Activated CD4-positive, alpha-beta memory T cell treated with anti-CD3 and anti-CD28 coated beads for 36 hours (primary cell): ENCODE data around the gene SP9. TPM values are rescaled to one million over a fixed set of nuclear protein-coding genes. Genes with fewer than 3 reads are reported as not detected.

Experiments
- CTCF ChIA-PET: fragments of 350-600 bp; sonication (Branson Sonifier 250); formaldehyde crosslinking; loops from one replicate; lab custom pipeline; 2021; ENCODE audit warnings: antibody characterized with exemption, inconsistent platforms; lab: Charles Lee
- POLR2A ChIA-PET: fragments of 350-600 bp; sonication (Branson Sonifier 250); formaldehyde crosslinking; loops from one replicate; lab custom pipeline; 2021; ENCODE audit warnings: antibody characterized with exemption; lab: Charles Lee
- DNase-seq: peaks from one replicate; pipeline ENCODE4 v3.0.0-alpha.2; 2020
- H3K27ac Mint-ChIP-seq: one replicate; pipeline ENCODE4 v1.8.0; 2021; ENCODE audit warnings: mixed read lengths
- H3K27me3 Mint-ChIP-seq: one replicate; pipeline ENCODE4 v1.8.0; 2021; ENCODE audit warnings: mixed read lengths
- H3K36me3 Mint-ChIP-seq: one replicate; pipeline ENCODE4 v1.8.0; 2021; ENCODE audit warnings: mixed read lengths
- H3K4me1 Mint-ChIP-seq: one replicate; pipeline ENCODE4 v1.8.0; 2021; ENCODE audit warnings: low read depth, mixed read lengths
- H3K4me3 Mint-ChIP-seq: one replicate; pipeline ENCODE4 v1.8.0; 2021; ENCODE audit warnings: mild to moderate bottlenecking, mixed read lengths
- H3K9me3 Mint-ChIP-seq: one replicate; pipeline ENCODE4 v1.8.0; 2021; ENCODE audit warnings: mixed read lengths
- intact Hi-C: fragments of 100-400 bp; cut with micrococcal nuclease; formaldehyde crosslinking; loops from one replicate; pipeline ENCODE4 v1.15.1; 2023
- total RNA-seq, 2 experiments: library from RNA; stranded (reverse); gene quantifications; one replicate each; pipeline ENCODE4 v1.2.3, GENCODE V29; 2021

SP9 gene
- total RNA-seq, 2 experiments from 2014 or later, result not detected

DNA sequence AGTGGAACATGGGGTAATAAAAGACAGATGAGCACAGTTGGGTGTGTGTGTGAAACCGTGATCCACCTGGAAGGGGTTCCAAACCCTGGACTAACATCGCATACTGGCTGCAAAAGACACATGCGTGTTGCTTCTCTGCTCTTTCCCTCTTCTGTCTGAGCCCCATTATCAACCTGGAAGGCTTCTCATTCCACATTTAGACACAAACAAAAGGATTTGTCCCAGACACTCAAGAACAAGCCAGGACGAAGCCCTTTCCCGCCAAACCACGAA, 7.0 kb upstream of the SP9 start:
- no peaks in the 10 kb centered on the region for H3K36me3 Mint-ChIP-seq
- no peak overlapping the region for H3K27ac Mint-ChIP-seq
- POLR2A ChIA-PET, result no interaction called here
- peaks cover 32% of the 10 kb centered on the region for H3K4me1 Mint-ChIP-seq
- H3K27me3 Mint-ChIP-seq, result peaks cover 80% of the 10 kb centered on the region
- CTCF ChIA-PET, result interaction anchor here (1.7 kb wide), 1 partner anchor 13 kb away, joined by 11 read pairs; no protein-coding TSS in a partner anchor
- DNase-seq, result no peak
- intact Hi-C loops, result no loop called here
- H3K4me3 Mint-ChIP-seq, result no peak overlapping the region
- no peaks in the 10 kb centered on the region for H3K9me3 Mint-ChIP-seq

DNA sequence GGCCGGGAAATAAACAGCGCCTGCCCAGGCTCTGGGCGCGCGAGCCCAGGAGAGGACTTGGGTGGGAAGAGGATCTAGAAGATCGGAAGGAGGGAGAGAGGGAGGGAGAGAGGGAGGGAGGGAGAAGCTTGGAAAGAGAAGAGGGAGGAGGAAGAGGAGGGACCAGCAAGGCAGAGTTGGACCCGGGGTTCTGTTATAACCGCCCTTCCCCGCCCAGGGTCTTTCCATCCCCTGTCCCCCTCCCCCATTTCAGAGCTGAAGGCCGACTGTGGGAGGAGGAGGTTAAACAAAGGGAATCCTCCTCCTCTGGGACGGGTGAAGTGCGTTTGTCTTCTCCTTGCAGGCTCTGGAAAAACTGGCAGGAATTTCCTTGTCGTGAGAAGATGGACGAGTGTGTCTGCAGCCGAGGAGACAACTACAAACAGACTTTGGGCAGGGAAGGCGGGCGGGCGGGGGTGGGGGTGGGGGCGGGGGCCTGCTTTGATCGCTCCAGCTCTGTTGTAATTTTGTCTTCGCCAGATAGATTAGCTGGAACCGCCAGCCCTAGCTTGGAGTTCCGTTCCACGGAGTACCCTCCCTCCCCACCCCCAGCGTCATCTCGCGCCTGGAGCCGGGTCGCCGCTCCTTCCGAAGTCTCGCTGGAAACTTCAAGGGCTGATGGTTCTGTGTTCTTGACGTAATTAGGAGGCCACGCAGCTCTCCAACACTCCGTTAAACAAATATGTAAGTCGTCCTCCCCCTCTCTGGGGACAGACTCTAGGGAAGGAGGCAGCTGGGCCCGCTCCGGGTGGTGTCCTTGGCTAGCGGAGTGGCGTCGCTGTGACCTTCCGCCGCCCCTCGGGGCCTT, 6.4 kb upstream of the SP9 start:
- intact Hi-C loops, result no loop called here

DNA sequence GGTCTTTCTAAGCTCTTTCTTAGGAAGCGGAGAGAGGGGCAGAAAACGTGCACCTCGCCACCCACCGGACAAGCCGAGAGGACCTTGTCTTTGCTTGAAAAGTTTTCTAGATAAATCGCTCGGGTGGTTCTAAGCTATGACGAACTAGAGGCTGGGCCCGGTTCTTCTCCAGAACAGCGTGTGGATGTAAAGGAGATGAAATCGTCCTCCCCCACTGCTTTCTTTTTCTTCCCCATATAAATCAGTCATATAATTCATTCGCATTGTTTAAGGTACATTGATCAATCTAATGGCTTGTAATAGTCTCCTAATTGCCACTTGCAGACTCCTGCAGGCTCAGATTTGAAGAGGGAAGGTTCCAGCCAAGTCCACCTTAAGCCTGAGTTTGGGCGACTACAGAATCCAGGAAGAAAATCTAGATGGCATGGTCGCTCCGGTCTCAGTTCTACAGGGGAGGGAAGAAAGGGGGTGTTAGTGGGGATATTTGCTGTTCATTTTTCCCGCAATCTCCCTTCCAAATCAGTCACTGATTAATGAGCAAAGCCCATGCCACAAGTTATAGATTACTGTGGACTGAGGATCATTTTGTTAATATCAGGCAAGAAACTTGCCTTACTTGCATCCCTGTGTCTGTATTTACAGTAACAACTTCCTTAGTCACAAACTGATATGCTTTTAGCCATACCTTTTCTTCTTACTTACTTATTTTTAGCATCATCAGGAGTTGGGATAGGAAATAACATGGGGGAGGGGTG, 5.6 kb upstream of the SP9 start:
- POLR2A ChIA-PET, result no interaction called here
- peak overlapping the region; percentile 8 for H3K4me3 Mint-ChIP-seq

More for the DNA sequence above, 6.4 kb upstream of the SP9 start:
- no peaks in the 10 kb centered on the region for H3K36me3 Mint-ChIP-seq
- H3K9me3 Mint-ChIP-seq, result no peaks in the 10 kb centered on the region
- DNase-seq, result no peak
- H3K27me3 Mint-ChIP-seq, result peaks cover 85% of the 10 kb centered on the region
- H3K4me1 Mint-ChIP-seq, result peaks cover 38% of the 10 kb centered on the region
- CTCF ChIA-PET, result interaction anchor here (1.1 to 1.7 kb wide), 2 partner anchors 13 to 16 kb away, joined by 4 to 11 read pairs; no protein-coding TSS in a partner anchor
- no peak overlapping the region for H3K27ac Mint-ChIP-seq
- POLR2A ChIA-PET, result no interaction called here
- H3K4me3 Mint-ChIP-seq, result peak overlapping the region; percentile 8

DNA sequence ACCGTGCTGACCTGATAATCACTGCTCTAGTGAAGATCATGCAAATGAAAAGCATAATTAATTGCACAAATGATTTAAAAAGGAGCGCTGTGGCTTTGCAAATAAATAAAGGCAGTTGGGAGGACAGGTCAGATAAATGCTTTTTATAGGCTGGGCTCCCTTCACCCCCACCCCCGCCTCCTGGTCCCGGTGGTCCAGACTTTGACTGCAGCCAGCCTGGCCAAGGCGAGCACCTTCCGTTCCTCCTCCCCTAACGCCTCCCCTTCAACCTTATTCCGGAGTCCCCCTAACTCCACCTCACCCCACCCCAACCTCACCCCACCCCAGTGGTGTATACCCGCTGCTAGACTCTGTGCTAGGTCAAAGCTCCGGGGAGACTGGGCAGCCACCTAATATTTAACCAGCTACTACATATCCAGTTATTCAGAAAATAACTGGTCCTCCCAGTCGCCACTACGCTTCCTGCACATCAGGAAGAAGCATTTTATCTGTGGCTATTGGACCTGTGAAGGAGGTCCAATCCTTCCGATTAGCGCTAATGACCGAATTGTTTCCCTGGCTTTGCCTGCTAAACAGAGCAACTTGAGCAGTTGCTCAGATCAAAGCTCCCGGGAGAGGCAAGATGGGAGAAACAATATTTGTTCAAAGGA, 3.7 kb upstream of the SP9 start:
- no peak for DNase-seq
- Mint-ChIP-seq H3K36me3 (no peaks in the 10 kb centered on the region), H3K27ac (peak overlapping the region; percentile 23), H3K9me3 (no peaks in the 10 kb centered on the region), H3K4me1 (peaks cover 54% of the 10 kb centered on the region), H3K27me3 (peaks cover 91% of the 10 kb centered on the region), H3K4me3 (no peak overlapping the region)
- CTCF ChIA-PET, result interaction anchor here (0.6 to 2.5 kb wide), 3 partner anchors 10 to 13 kb away, joined by 3 to 18 read pairs (median 3); no protein-coding TSS in a partner anchor
- intact Hi-C loops, result loop anchor here (2.0 to 10.0 kb wide), 2 partner anchors 14 to 1804 kb away; no protein-coding TSS in a partner anchor
- POLR2A ChIA-PET, result no interaction called here

More for the DNA sequence above, 5.6 kb upstream of the SP9 start:
- H3K36me3 Mint-ChIP-seq, result no peaks in the 10 kb centered on the region
- CTCF ChIA-PET, result interaction anchor here (1.1 to 1.7 kb wide), 2 partner anchors 12 to 15 kb away, joined by 4 to 11 read pairs; no protein-coding TSS in a partner anchor
- no peak overlapping the region for H3K27ac Mint-ChIP-seq
- peaks cover 90% of the 10 kb centered on the region for H3K27me3 Mint-ChIP-seq
- no peak for DNase-seq
- intact Hi-C loops, result no loop called here
- H3K9me3 Mint-ChIP-seq, result no peaks in the 10 kb centered on the region
- peaks cover 46% of the 10 kb centered on the region for H3K4me1 Mint-ChIP-seq

DNA sequence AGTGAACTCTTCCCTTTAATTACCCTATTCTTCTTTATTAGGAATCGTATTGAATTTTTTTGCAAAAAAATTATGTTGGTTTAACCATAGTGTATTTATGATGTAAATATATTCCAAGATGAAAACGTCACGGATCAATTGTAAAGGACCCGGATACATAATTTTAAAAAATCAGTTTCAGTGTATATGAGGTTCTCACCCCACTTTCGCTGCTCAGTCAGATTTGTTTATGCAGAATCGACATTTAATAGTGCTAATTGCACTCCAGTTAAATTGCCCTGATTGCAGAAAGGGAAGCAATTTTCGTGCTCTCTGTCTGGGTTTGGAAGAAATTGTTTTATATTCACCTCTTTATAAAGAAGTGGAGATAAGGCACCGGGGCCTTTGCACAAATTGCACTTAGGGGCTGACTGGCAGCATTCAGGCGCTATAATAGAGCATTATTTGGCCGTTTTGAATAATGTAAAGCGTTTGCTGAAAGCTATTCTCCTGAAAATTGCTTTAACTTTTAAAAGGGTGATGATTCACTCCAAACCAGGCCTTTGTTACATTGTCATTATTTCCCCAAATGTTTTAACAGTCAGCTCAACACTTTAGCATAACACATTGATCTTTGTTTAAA, 3.0 kb upstream of the SP9 start:
- CTCF ChIA-PET, result interaction anchor here (0.6 to 2.5 kb wide), 2 partner anchors 9 to 13 kb away, joined by 3 to 18 read pairs; no protein-coding TSS in a partner anchor
- Mint-ChIP-seq H3K4me3 (no peak overlapping the region), H3K27me3 (peaks cover 87% of the 10 kb centered on the region), H3K27ac (peak overlapping the region; percentile 23), H3K9me3 (no peaks in the 10 kb centered on the region), H3K4me1 (peaks cover 53% of the 10 kb centered on the region), H3K36me3 (no peaks in the 10 kb centered on the region)
- intact Hi-C loops, result loop anchor here (1.0 to 10.0 kb wide), 3 partner anchors 9 to 1803 kb away; no protein-coding TSS in a partner anchor
- POLR2A ChIA-PET, result no interaction called here
- DNase-seq, result no peak

DNA sequence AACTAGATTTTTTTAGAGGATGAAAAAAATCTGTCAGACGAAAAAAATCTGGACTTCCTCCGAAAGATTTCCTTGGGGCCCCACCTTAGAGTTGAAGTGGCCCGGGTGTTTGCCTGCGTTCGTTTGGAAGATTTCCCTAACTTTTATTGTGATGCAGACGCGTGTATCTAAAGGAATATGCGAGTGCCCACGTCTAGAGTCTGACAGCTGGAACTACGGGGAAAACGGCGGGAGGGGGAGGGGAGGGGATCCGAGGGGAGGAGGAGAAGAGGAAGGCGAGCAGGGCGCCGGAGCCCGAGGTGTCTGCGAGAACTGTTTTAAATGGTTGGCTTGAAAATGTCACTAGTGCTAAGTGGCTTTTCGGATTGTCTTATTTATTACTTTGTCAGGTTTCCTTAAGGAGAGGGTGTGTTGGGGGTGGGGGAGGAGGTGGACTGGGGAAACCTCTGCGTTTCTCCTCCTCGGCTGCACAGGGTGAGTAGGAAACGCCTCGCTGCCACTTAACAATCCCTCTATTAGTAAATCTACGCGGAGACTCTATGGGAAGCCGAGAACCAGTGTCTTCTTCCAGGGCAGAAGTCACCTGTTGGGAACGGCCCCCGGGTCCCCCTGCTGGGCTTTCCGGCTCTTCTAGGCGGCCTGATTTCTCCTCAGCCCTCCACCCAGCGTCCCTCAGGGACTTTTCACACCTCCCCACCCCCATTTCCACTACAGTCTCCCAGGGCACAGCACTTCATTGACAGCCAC, 2.4 kb upstream of the SP9 start:
- CTCF ChIA-PET, result interaction anchor here (2.5 kb wide), 1 partner anchor 8 kb away, joined by 18 read pairs; no protein-coding TSS in a partner anchor
- no peak for DNase-seq
- Mint-ChIP-seq H3K27me3 (peaks cover 80% of the 10 kb centered on the region), H3K9me3 (no peaks in the 10 kb centered on the region), H3K4me1 (peaks cover 47% of the 10 kb centered on the region), H3K4me3 (peak overlapping the region; percentile 17), H3K36me3 (no peaks in the 10 kb centered on the region), H3K27ac (no peak overlapping the region)
- intact Hi-C loops, result loop anchor here (1.0 to 10.0 kb wide), 2 partner anchors 8 to 1802 kb away; no protein-coding TSS in a partner anchor
- POLR2A ChIA-PET, result no interaction called here

DNA sequence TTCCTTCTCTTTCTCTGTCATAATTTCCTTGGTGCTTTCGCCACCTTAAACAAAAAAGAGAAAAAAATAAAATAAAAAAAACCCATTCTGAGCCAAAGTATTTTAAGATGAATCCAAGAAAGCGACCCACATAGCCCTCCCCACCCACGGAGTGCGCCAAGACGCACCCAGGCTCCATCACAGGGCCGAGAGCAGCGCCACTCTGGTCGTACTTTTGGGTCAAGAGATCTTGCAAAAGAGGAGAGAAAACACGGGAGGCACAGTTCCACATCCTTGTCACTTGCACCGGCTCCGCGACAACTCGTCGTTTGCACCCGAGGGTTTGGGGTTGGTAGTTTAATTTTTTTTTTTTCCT, 1.8 kb upstream of the SP9 start:
- H3K4me3 Mint-ChIP-seq, result peak overlapping the region; percentile 36
- peaks cover 46% of the 10 kb centered on the region for H3K4me1 Mint-ChIP-seq
- POLR2A ChIA-PET, result no interaction called here
- no peaks in the 10 kb centered on the region for H3K36me3 Mint-ChIP-seq
- DNase-seq, result no peak
- CTCF ChIA-PET, result no interaction called here
- intact Hi-C loops, result loop anchor here (10.0 kb wide), 1 partner anchor 1802 kb away; no protein-coding TSS in a partner anchor
- no peaks in the 10 kb centered on the region for H3K9me3 Mint-ChIP-seq
- H3K27me3 Mint-ChIP-seq, result peaks cover 79% of the 10 kb centered on the region
- H3K27ac Mint-ChIP-seq, result no peak overlapping the region

DNA sequence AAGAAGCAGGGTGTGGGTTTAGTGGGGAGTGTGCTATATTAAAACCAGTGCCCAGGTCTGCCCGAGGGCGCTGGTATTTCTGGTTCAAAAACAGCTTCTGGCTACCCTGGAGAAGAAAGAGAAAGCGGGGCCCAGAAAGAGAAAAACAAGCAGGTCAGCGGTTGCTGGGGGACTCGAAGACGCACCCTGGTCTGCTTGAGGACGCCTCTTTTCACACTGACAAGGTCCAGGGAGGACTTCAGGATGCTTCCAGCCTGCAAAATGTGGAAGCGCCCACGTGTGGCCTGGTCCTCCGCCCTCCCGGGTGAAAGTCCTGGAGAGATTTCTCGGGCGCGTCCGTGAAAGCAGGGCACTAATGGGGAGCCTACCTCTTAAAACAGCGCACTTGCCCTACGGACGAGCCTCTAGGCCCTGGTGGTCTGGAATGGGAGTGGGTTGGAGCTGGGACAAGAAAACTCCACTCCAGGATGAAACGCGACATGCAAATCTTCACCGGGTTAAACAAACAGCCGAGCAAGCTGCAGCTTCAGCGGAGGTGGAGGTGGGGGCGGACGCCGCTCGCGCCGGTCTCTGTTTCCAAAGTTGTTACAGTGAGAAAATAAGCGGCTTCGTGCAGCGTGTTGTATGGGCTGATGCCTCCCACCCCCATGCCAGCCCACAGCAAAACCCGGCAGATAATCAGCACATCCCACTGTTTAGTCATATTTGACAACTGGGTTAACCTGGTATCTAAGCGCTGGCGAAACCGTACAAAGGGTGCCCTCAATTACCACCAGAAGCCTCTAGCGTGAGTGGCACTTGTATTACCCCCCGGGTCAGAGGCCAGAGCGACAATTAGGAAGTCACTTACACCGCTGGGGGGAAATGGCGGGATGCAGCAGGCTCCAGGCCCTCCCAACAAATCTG, 1.1 kb upstream of the SP9 start:
- POLR2A ChIA-PET, result interaction anchor here (1.1 kb wide), 2 partner anchors 10 to 554 kb away, joined by 3 read pairs; no protein-coding TSS in a partner anchor
- no peak overlapping the region for H3K27ac Mint-ChIP-seq

DNA sequence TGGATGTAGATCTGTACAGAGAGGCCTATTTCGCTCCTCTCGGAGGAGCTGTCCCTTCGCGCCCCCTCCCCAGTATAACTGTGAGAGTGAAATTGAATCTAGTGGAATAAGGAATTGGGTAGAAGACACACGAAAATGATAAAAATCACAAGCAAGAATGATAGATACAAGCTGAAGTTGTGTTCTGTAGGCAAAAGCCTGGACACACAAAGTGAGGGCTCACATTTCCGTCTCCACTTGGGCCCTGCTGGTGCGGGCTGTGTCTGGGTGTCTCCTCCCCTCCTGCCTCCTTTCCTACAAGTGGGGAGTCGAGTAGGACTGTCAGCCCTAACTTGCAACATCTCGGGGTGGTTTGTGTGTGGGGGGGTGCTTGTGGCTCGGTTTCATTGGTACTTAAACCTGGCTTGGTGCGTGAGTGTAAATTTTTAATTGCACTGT, 457 bp upstream of the SP9 start:
- no peak overlapping the region for H3K27ac Mint-ChIP-seq
- POLR2A ChIA-PET, result interaction anchor here (1.1 kb wide), 2 partner anchors 10 to 555 kb away, joined by 3 read pairs; no protein-coding TSS in a partner anchor
- CTCF ChIA-PET, result interaction anchor here (1.0 to 1.6 kb wide), 2 partner anchors 932 to 933 kb away, joined by 4 read pairs; no protein-coding TSS in a partner anchor

More for the DNA sequence above, 1.1 kb upstream of the SP9 start:
- Mint-ChIP-seq H3K27me3 (peaks cover 76% of the 10 kb centered on the region), H3K36me3 (no peaks in the 10 kb centered on the region), H3K4me3 (peak overlapping the region; percentile 36), H3K4me1 (peaks cover 44% of the 10 kb centered on the region), H3K9me3 (no peaks in the 10 kb centered on the region)
- CTCF ChIA-PET, result interaction anchor here (1.6 kb wide), 1 partner anchor 931 kb away, joined by 4 read pairs; no protein-coding TSS in a partner anchor
- intact Hi-C loops, result loop anchor here (2.0 to 10.0 kb wide), 2 partner anchors 369 to 1801 kb away; partner anchors contain the start of gene SP3
- peak; percentile 35 for DNase-seq

More for the DNA sequence above, 457 bp upstream of the SP9 start:
- peaks cover 75% of the 10 kb centered on the region for H3K27me3 Mint-ChIP-seq
- no peak for DNase-seq
- no peaks in the 10 kb centered on the region for H3K9me3 Mint-ChIP-seq
- no peaks in the 10 kb centered on the region for H3K36me3 Mint-ChIP-seq
- intact Hi-C loops, result loop anchor here (2.0 to 10.0 kb wide), 2 partner anchors 369 to 1801 kb away; partner anchors contain the start of gene SP3
- H3K4me1 Mint-ChIP-seq, result peaks cover 38% of the 10 kb centered on the region
- no peak overlapping the region for H3K4me3 Mint-ChIP-seq
